GM23338 (cell line): ENCODE data around the gene GABRR2. TPM values are rescaled to one million over a fixed set of nuclear protein-coding genes. Genes with fewer than 3 reads are reported as not detected.
A peak's percentile ranks its signal among the peaks of the same experiment; 100 is the strongest.

Experiments
- ATAC-seq: fragments of 200-7000 bp; cut with Tn5 transposase; 3 replicates; pipeline ENCODE4 v1.9.1; 2020
- DNase-seq: peaks from one replicate; pipeline ENCODE4 v3.0.0-alpha.2; 2015; ENCODE audit warnings: low spot score
- H2AFZ ChIP-seq: fragments of 200-600 bp; sonication (generic); 2 replicates; pipeline ENCODE4 v1.8.0; 2016; ENCODE audit warnings: antibody characterized with exemption, mild to moderate bottlenecking, moderate library complexity
- H3F3A ChIP-seq: fragments of 200-600 bp; sonication (generic); replicated peaks from 2 replicates; pipeline ENCODE4 v1.8.0; 2017; ENCODE audit warnings: antibody characterized with exemption, mixed run types, low read depth
- H3K27ac ChIP-seq: fragments of 200-600 bp; sonication (generic); 2 replicates; pipeline ENCODE4 v1.6.1; 2016; ENCODE audit warnings: low read depth
- H3K27me3 ChIP-seq: fragments of 200-600 bp; sonication (generic); 2 replicates; pipeline ENCODE4 v1.8.0; 2016; ENCODE audit warnings: mild to moderate bottlenecking, mixed run types, moderate library complexity; ENCODE audit not compliant: insufficient read depth
- H3K36me3 ChIP-seq: fragments of 200-600 bp; sonication (generic); 2 replicates; pipeline ENCODE4 v1.8.0; 2016; ENCODE audit warnings: mild to moderate bottlenecking; ENCODE audit not compliant: insufficient read depth
- H3K4me1 ChIP-seq: fragments of 200-600 bp; sonication (generic); 2 replicates; pipeline ENCODE4 v1.8.0; 2016; ENCODE audit warnings: mild to moderate bottlenecking, moderate library complexity; ENCODE audit not compliant: insufficient read depth
- H3K4me2 ChIP-seq: fragments of 200-600 bp; sonication (generic); 2 replicates; pipeline ENCODE4 v1.7.1; 2017; ENCODE audit warnings: mixed run types
- H3K4me3 ChIP-seq: fragments of 200-600 bp; sonication (generic); 2 replicates; pipeline ENCODE4 v1.6.1; 2016; ENCODE audit warnings: mixed run types
- H3K79me2 ChIP-seq: fragments of 200-600 bp; sonication (generic); replicated peaks from 2 replicates; pipeline ENCODE4 v1.8.0; 2017; ENCODE audit warnings: mild to moderate bottlenecking; ENCODE audit not compliant: insufficient read depth
- H3K9me2 ChIP-seq: fragments of 200-600 bp; sonication (generic); 2 replicates; pipeline ENCODE4 v1.8.0; 2017; ENCODE audit not compliant: insufficient read depth
- H4K20me1 ChIP-seq: fragments of 200-600 bp; sonication (generic); replicated peaks from 2 replicates; pipeline ENCODE4 v1.8.0; 2017; ENCODE audit warnings: mild to moderate bottlenecking; ENCODE audit not compliant: insufficient read depth
- H3K27ac Mint-ChIP-seq: 2 replicates; pipeline ENCODE4 v1.8.0; 2020; ENCODE audit warnings: inconsistent platforms, mild to moderate bottlenecking, moderate library complexity, mixed read lengths
- H3K27me3 Mint-ChIP-seq: 3 replicates; pipeline ENCODE4 v1.8.0; 2022; ENCODE audit warnings: low read depth, mild to moderate bottlenecking, moderate library complexity, mixed read lengths, inconsistent platforms; ENCODE audit not compliant: insufficient read depth, poor library complexity
- H3K36me3 Mint-ChIP-seq: 3 replicates; pipeline ENCODE4 v1.8.0; 2021; ENCODE audit warnings: low read depth, mild to moderate bottlenecking, inconsistent platforms, moderate library complexity, mixed read lengths
- H3K4me1 Mint-ChIP-seq: 3 replicates; pipeline ENCODE4 v1.8.0; 2020; ENCODE audit warnings: mild to moderate bottlenecking, inconsistent platforms, mixed read lengths
- H3K4me3 Mint-ChIP-seq: 3 replicates; pipeline ENCODE4 v1.8.0; 2021; ENCODE audit warnings: moderate library complexity, mild to moderate bottlenecking, inconsistent platforms, mixed read lengths
- H3K9me3 Mint-ChIP-seq: 3 replicates; pipeline ENCODE4 v1.8.0; 2020; ENCODE audit warnings: moderate library complexity, mild to moderate bottlenecking, inconsistent platforms, mixed read lengths
- CREB1 ChIP-seq: fragments of 250-450 bp; sonication (Bioruptor Pico); IDR thresholded peaks from 2 replicates; pipeline ENCODE4 v1.5.0; 2020; ENCODE audit warnings: low read depth, mild to moderate bottlenecking, moderate library complexity
- EZH2 ChIP-seq: fragments of 200-600 bp; sonication (generic); IDR thresholded peaks from one replicate; pipeline ENCODE4 v1.8.0; 2017; ENCODE audit warnings: antibody characterized with exemption, mild to moderate bottlenecking, low read depth; ENCODE audit not compliant: unreplicated experiment
- EZH2phosphoT487 ChIP-seq: fragments of 200-600 bp; sonication (generic); IDR thresholded peaks from one replicate; pipeline ENCODE4 v1.8.1; 2018; ENCODE audit warnings: antibody characterized with exemption; ENCODE audit not compliant: unreplicated experiment
- NANOG ChIP-seq: IDR thresholded peaks from 2 replicates; pipeline ENCODE4 v1.6.1; 2016; ENCODE audit warnings: antibody characterized with exemption, borderline replicate concordance
- ZNF114 ChIP-seq: fragments of 250-450 bp; sonication (Bioruptor Pico); IDR thresholded peaks from 2 replicates; pipeline ENCODE4 v1.5.0; 2020; ENCODE audit warnings: mild to moderate bottlenecking, moderate library complexity
- polyA plus RNA-seq: library from polyadenylated mRNA; unstranded; fragments of >200 nt; fragmentation: Nextera tagmentation; extraction: Ambion mirVana; gene quantifications from 2 replicates; pipeline ENCODE4 v1.2.1, GENCODE V29; 2016
- total RNA-seq: library from RNA; depleted of rRNA; stranded (reverse); fragments of >200 nt; shearing (Covaris generic); gene quantifications from 2 replicates; pipeline ENCODE4 v1.2.3, GENCODE V29; 2014
- TF ChIP-seq, protein P1 (sequence below): fragments of 250-450 bp; sonication (Bioruptor Pico); IDR thresholded peaks from 2 replicates; pipeline ENCODE4 v1.5.0; 2020; ENCODE audit warnings: mild to moderate bottlenecking, moderate library complexity
- TF ChIP-seq, protein P2 (sequence below): IDR thresholded peaks from 2 replicates; pipeline ENCODE4 v1.6.1; 2016; ENCODE audit warnings: antibody characterized with exemption
- TF ChIP-seq, protein P3 (sequence below): IDR thresholded peaks from one replicate; pipeline ENCODE4 v1.6.1; 2018; ENCODE audit warnings: antibody characterized with exemption; ENCODE audit not compliant: unreplicated experiment

The GABRR2 gene
- total and polyA plus RNA-seq, 2 experiments from 2014 or later: not detected

DNA sequence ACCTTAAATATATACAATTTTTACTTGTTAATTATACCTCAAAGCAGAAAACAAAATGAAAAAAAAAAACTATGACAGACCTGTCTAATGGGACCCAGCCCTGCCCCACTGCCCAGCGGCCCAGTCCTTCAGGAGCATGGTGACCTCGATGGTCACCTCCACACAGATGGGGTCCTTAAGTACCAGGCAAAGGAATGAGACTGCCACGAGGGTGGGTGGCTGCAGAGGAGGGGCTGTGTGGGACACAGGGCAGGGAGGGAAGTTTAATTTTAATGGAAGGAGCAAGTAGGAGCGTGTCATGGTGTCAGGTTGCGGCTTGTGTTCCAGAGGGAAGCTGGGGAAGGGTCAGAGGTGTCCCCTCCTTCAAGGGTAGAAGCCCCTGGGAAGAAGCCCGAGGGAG, 28.6 kb downstream of the GABRR2 start (continued):
- TF ChIP-seq, protein P1, sequence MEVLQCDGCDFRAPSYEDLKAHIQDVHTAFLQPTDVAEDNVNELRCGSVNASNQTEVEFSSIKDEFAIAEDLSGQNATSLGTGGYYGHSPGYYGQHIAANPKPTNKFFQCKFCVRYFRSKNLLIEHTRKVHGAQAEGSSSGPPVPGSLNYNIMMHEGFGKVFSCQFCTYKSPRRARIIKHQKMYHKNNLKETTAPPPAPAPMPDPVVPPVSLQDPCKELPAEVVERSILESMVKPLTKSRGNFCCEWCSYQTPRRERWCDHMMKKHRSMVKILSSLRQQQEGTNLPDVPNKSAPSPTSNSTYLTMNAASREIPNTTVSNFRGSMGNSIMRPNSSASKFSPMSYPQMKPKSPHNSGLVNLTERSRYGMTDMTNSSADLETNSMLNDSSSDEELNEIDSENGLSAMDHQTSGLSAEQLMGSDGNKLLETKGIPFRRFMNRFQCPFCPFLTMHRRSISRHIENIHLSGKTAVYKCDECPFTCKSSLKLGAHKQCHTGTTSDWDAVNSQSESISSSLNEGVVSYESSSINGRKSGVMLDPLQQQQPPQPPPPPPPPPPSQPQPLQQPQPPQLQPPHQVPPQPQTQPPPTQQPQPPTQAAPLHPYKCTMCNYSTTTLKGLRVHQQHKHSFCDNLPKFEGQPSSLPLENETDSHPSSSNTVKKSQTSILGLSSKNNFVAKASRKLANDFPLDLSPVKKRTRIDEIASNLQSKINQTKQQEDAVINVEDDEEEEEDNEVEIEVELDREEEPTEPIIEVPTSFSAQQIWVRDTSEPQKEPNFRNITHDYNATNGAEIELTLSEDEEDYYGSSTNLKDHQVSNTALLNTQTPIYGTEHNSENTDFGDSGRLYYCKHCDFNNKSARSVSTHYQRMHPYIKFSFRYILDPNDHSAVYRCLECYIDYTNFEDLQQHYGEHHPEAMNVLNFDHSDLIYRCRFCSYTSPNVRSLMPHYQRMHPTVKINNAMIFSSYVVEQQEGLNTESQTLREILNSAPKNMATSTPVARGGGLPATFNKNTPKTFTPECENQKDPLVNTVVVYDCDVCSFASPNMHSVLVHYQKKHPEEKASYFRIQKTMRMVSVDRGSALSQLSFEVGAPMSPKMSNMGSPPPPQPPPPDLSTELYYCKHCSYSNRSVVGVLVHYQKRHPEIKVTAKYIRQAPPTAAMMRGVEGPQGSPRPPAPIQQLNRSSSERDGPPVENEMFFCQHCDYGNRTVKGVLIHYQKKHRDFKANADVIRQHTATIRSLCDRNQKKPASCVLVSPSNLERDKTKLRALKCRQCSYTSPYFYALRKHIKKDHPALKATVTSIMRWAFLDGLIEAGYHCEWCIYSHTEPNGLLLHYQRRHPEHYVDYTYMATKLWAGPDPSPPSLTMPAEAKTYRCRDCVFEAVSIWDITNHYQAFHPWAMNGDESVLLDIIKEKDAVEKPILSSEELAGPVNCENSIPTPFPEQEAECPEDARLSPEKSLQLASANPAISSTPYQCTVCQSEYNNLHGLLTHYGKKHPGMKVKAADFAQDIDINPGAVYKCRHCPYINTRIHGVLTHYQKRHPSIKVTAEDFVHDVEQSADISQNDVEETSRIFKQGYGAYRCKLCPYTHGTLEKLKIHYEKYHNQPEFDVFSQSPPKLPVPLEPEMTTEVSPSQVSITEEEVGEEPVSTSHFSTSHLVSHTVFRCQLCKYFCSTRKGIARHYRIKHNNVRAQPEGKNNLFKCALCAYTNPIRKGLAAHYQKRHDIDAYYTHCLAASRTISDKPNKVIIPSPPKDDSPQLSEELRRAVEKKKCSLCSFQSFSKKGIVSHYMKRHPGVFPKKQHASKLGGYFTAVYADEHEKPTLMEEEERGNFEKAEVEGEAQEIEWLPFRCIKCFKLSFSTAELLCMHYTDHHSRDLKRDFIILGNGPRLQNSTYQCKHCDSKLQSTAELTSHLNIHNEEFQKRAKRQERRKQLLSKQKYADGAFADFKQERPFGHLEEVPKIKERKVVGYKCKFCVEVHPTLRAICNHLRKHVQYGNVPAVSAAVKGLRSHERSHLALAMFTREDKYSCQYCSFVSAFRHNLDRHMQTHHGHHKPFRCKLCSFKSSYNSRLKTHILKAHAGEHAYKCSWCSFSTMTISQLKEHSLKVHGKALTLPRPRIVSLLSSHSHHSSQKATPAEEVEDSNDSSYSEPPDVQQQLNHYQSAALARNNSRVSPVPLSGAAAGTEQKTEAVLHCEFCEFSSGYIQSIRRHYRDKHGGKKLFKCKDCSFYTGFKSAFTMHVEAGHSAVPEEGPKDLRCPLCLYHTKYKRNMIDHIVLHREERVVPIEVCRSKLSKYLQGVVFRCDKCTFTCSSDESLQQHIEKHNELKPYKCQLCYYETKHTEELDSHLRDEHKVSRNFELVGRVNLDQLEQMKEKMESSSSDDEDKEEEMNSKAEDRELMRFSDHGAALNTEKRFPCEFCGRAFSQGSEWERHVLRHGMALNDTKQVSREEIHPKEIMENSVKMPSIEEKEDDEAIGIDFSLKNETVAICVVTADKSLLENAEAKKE (CRISPR knock-in tag): no peak
- TF ChIP-seq ZNF114 (CRISPR knock-in tag) (no peak), EZH2phosphoT487 (no peak), NANOG (no peak), CREB1 (CRISPR knock-in tag) (no peak), EZH2 (no peak)
- TF ChIP-seq, protein P2, sequence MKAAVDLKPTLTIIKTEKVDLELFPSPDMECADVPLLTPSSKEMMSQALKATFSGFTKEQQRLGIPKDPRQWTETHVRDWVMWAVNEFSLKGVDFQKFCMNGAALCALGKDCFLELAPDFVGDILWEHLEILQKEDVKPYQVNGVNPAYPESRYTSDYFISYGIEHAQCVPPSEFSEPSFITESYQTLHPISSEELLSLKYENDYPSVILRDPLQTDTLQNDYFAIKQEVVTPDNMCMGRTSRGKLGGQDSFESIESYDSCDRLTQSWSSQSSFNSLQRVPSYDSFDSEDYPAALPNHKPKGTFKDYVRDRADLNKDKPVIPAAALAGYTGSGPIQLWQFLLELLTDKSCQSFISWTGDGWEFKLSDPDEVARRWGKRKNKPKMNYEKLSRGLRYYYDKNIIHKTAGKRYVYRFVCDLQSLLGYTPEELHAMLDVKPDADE: no peak

DNA sequence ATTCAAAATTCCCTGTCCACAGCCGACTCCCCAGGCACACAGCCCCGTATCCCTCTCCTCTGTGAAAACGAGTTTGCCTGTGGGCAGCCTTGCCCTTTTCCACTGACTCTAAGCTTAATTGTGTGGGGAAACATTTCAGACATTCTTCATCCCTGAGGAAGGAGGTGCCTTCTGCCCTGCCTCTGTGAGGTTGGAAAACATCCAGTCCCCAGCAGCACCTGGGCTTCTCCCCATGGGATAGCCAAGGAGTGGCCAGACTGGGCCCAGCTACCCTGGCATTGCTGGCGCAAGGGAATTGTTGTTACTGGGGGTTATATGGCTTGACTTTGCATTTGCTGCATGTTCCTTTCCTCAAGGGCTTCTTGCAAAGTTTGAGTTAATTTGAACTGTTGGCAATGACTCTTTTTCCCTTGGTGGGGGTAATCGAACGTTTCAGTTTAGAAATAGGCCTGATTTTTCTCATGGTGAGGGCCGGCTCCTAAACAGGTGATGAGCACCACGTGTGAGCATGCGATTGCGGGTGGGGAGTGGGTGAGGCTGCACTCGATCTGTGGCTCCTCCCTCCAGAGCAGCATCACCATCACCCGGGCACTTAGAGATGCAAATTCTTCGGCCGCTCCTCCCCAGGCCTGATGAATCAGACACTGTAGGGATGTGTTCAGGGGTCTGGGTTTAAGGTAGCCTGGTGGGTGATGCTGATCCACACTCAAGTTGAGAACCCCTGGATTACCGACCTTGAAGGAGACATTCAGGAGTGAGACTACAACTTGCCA, 29.9 kb downstream of the GABRR2 start:
- H3K9me2 ChIP-seq: peaks cover 7% of the 10 kb centered on the region; the same call in 1 of the 2 replicates
- no peak overlapping the region for H3K27ac ChIP-seq
- Mint-ChIP-seq H3K27me3 (peaks cover 2% of the 10 kb centered on the region), H3K36me3 (no peaks in the 10 kb centered on the region; the same call in 2 of the 3 replicates), H3K4me3 (no peak overlapping the region), H3K9me3 (no peaks in the 10 kb centered on the region; the same call in 2 of the 3 replicates), H3K4me1 (peaks cover 9% of the 10 kb centered on the region), H3K27ac (no peak overlapping the region)
- H3K36me3 ChIP-seq: no peaks in the 10 kb centered on the region
- no peak overlapping the region for H3K4me3 ChIP-seq
- no peaks in the 10 kb centered on the region for H3K79me2 ChIP-seq
- no peaks in the 10 kb centered on the region for H3F3A ChIP-seq
- peak overlapping the region; percentile 86; the same call in 1 of the 2 replicates for H2AFZ ChIP-seq
- DNase-seq (no peak), ATAC-seq (peak; percentile 26)
- no peaks in the 10 kb centered on the region for H4K20me1 ChIP-seq
- no peak overlapping the region for H3K4me2 ChIP-seq
- no peaks in the 10 kb centered on the region for H3K4me1 ChIP-seq
- H3K27me3 ChIP-seq: no peaks in the 10 kb centered on the region
- no peak for TF ChIP-seq EZH2phosphoT487
- TF ChIP-seq, protein P2: no peak
- TF ChIP-seq, protein P3, sequence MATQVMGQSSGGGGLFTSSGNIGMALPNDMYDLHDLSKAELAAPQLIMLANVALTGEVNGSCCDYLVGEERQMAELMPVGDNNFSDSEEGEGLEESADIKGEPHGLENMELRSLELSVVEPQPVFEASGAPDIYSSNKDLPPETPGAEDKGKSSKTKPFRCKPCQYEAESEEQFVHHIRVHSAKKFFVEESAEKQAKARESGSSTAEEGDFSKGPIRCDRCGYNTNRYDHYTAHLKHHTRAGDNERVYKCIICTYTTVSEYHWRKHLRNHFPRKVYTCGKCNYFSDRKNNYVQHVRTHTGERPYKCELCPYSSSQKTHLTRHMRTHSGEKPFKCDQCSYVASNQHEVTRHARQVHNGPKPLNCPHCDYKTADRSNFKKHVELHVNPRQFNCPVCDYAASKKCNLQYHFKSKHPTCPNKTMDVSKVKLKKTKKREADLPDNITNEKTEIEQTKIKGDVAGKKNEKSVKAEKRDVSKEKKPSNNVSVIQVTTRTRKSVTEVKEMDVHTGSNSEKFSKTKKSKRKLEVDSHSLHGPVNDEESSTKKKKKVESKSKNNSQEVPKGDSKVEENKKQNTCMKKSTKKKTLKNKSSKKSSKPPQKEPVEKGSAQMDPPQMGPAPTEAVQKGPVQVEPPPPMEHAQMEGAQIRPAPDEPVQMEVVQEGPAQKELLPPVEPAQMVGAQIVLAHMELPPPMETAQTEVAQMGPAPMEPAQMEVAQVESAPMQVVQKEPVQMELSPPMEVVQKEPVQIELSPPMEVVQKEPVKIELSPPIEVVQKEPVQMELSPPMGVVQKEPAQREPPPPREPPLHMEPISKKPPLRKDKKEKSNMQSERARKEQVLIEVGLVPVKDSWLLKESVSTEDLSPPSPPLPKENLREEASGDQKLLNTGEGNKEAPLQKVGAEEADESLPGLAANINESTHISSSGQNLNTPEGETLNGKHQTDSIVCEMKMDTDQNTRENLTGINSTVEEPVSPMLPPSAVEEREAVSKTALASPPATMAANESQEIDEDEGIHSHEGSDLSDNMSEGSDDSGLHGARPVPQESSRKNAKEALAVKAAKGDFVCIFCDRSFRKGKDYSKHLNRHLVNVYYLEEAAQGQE: no peak
